Gastrocnemius medialis (tissue), 4 donors: ENCODE measurements around the gene TAOK1. TPM values are rescaled to one million over a fixed set of nuclear protein-coding genes. Genes with fewer than 3 reads are reported as not detected.

Experiments
- ATAC-seq, 2 donors: fragments of 150-250 bp; one replicate each; pipeline ENCODE4 v1.9.1; 2016
- DNase-seq, 2 donors: peaks; one replicate each; pipeline ENCODE4 v3.0.0-alpha.2; 2019
- H3K27ac ChIP-seq, 4 donors: fragments of 200-600 bp; sonication (generic); 1 replicate in 1 of 4; 2 replicates in 3 of 4; pipeline ENCODE4 v1.5.1; 2016 to 2018; ENCODE audit warnings: mild to moderate bottlenecking in 2 of 4, moderate library complexity in 1 of 4
- H3K27me3 ChIP-seq, 3 donors: fragments of 200-600 bp; sonication (generic) in 2 of 3; 1 replicate in 1 of 3; 2 replicates in 2 of 3; pipeline versions ENCODE4 v1.5.1 to v1.6.0; 2016 to 2019; ENCODE audit warnings: mild to moderate bottlenecking in 1 of 3, moderate library complexity in 1 of 3
- H3K36me3 ChIP-seq, 2 donors: fragments of 200-600 bp; sonication (generic) in 1 of 2; one replicate each; pipeline ENCODE4 v1.5.1; 2017 to 2018
- H3K4me1 ChIP-seq, 2 donors: fragments of 200-600 bp; sonication (generic) in 1 of 2; one replicate each; pipeline ENCODE4 v1.5.1; 2016 to 2017; ENCODE audit warnings: mild to moderate bottlenecking in 2 of 2
- H3K4me3 ChIP-seq, 4 donors: fragments of 200-600 bp; sonication (generic) in 3 of 4; 1 replicate in 1 of 4; 2 replicates in 3 of 4; pipeline ENCODE4 v1.5.1; 2016 to 2019; ENCODE audit warnings: mild to moderate bottlenecking in 2 of 4
- H3K9me3 ChIP-seq, 3 donors: fragments of 200-600 bp; sonication (generic) in 2 of 3; 1 replicate in 1 of 3; 2 replicates in 2 of 3; pipeline ENCODE4 v1.5.1; 2016 to 2019
- CTCF ChIP-seq, 5 experiments: fragments of 450-650 bp in 3 of 5; fragments of 200-600 bp in 2 of 5; sonication (generic) in 2 of 5; IDR thresholded peaks in 4 of 5; conservative IDR thresholded peaks in 1 of 5; 1 replicate in 4 of 5; 2 replicates in 1 of 5; pipeline ENCODE4 v1.5.1; 2016 to 2019; ENCODE audit warnings: antibody characterized with exemption in 5 of 5, mild to moderate bottlenecking in 3 of 5, moderate library complexity in 3 of 5
- POLR2A ChIP-seq, 2 donors: fragments of 450-650 bp; IDR thresholded peaks; one replicate each; pipeline ENCODE4 v1.6.1; 2017; ENCODE audit warnings: antibody characterized with exemption in 2 of 2, mild to moderate bottlenecking in 2 of 2, moderate library complexity in 2 of 2
- in situ Hi-C, 4 donors: fragments of 200-750 bp; cut with MboI; loops; one replicate each; pipeline versions ENCODE4 v1.15.0 to v1.8.0; 2017; ENCODE audit warnings: low sequenced_read_pairs in 4 of 4
- intact Hi-C: fragments of 100-400 bp; cut with DNase I; formaldehyde crosslinking; loops from one replicate; pipeline ENCODE4 v1.15.1; 2023; ENCODE audit warnings: low total_unique reads
- total RNA-seq, 4 donors: library from RNA; depleted of rRNA; stranded (reverse); fragments of >200 nt; gene quantifications; one replicate each; pipeline versions ENCODE4 v1.1.0 to v1.2.3, GENCODE V29; 2016

TAOK1 gene
- total RNA-seq, 4 donors from 2014 or later, result 30.1 to 48.4 (median 35.7) TPM

DNA sequence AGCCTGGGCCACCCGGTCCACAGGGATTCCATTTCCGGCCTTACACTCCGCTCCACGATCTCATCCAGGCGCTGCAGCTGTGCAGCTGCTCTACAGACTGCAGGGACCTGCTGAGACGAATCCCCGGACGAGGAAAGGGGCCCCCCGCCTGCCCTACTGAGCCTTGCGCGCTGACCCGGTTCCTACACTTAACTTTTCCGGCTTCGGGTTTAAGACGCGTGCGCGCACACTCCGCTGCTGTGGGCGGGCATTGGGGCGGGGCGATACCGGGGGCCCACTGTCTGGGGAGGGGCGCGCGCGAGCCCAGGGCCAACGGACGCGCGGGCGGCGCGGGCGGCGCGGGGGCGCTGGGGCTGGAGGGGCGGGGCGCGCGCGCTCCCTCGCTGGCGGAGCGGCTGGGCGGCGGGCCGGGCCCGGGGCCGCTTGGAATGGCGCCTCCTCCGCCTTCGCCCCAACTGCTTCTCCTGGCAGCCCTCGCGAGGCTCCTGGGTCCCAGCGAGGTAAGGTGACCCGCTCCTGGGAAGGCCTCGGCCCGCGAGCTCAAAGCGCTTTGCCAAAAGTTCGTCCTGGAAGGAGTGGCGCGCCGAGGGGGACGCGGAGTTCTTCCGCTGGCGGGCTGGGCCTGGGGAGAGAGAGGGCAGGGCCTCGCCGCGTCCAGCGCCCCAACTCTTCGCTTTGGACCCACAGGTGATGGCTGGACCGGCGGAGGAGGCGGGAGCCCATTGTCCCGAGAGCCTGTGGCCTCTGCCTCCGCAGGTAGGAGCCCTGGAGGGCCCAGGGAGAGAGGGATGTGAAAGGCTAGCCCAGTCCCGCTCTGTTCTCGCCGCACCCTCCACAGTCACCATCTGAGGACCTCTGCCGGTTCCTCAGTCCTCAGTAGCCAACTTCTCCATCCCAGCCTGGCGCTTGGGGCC lies 178.4 kb downstream of the TAOK1 start, which contains the start of gene TP53I13:
TSS of gene TP53I13 (plus strand) at position 371 of the 914 bp plus-strand sequence. CDS start at position 429, 58 bp downstream.
- Histone ChIP-seq H3K27me3 (peaks cover 0 to 5% (median 0%) of the 10 kb centered on the region in 3 donors), H3K36me3 (no peaks in the 10 kb centered on the region), H3K4me3 (peak within 1 kb of the TSS; percentile 66 to 82 (median 79)), H3K9me3 (no peaks in the 10 kb centered on the region), H3K4me1 (peaks cover 17 to 28% of the 10 kb centered on the region in 2 donors), H3K27ac (peak within 1 kb of the TSS; percentile 85 to 93 (median 86))
- TF ChIP-seq CTCF (IDR thresholded peaks at IDR 0.05 in 4 of 5, conservative IDR thresholded peaks at IDR 0.05 in 1 of 5) (no peak), POLR2A (IDR thresholded peaks at IDR 0.05) (peak; percentile 66 to 86)
- in situ Hi-C loops (loop anchor here in 1 of 4 donors (25.0 kb wide), 1 partner anchor 369 kb away; the partner anchor contains the start of genes EFCAB5 and SSH2), intact Hi-C loops (loop anchor here (1.0 to 10.0 kb wide), 3 partner anchors 178 to 424 kb away; partner anchors contain the start of genes SSH2 and TAOK1)
- ATAC-seq (peak; percentile 61 to 69), DNase-seq (peak; percentile 62 to 76)

DNA sequence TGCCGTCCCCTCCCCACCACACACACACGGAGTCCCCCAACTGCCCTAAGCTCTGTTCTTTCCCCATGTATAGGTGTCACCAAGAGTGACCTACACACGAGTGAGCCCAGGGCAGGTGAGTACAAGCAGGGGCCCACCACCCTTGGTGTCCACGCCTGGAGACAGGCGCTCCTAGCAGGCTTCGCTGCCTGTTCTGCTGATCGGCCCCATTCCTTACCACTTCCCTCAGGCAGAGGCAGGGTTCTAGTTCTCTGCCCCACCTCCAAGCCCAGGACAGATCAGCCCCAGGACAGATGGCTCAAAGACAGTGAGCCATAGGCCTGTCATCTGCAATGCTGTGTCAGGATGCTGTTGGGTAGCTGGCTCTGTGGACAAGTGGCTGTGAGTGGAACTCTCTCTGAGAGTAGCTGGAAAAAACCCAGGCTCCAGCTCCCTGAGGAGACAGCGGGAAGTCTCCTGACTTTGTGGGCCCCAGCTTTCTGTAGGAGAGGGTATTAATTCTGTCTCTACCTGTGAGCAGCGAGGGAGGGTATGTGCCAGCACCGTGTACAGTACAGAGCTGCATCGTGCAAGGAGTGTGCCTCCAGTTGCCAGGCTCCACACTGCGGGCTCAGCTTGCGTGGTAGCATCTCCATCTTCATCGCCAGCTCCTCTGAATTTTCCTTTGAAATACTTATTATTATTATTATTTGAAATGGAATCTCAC lies 179.2 kb downstream of the TAOK1 start:
- Histone ChIP-seq H3K27me3 (peaks cover 0 to 5% (median 0%) of the 10 kb centered on the region in 3 donors), H3K36me3 (peaks cover 0 to 4% of the 10 kb centered on the region in 2 donors), H3K4me1 (peaks cover 17 to 28% of the 10 kb centered on the region in 2 donors), H3K27ac (peak overlapping the region; percentile 85 to 93 (median 86)), H3K4me3 (peak overlapping the region; percentile 66 to 82 (median 79)), H3K9me3 (no peaks in the 10 kb centered on the region)
- in situ Hi-C loops (loop anchor here in 1 of 4 donors (25.0 kb wide), 1 partner anchor 368 kb away; the partner anchor contains the start of genes EFCAB5 and SSH2), intact Hi-C loops (loop anchor here (5.0 to 10.0 kb wide), 2 partner anchors 363 to 425 kb away; partner anchors contain the start of gene SSH2)
- DNase-seq (peak in 1 of 2 donors; percentile 12), ATAC-seq (no peak)
- TF ChIP-seq CTCF (IDR thresholded peaks at IDR 0.05 in 4 of 5, conservative IDR thresholded peaks at IDR 0.05 in 1 of 5), result no peak
- TF ChIP-seq POLR2A (IDR thresholded peaks at IDR 0.05), result no peak

DNA sequence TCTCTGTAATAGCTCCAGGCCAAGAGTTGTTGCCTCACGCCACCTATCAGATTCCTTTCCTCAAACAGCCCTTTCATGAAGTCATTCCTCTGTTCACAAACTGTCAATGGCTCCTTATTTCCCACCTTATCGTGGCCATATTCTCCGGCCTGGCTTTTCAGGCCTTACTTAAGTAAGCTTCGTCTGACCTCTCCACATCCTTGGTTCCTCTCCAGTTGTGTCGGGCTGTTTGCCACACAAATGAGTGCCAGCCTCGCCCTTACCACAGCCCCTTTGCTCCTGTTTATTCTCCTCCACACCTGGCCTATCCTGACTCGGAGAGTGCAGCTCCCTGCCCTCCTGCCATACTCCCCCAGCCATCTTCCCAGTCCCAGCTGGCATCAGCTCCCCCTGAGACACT lies 180.4 kb downstream of the TAOK1 start:
- ATAC-seq, result no peak
- in situ Hi-C loops, result loop anchor here in 3 of 4 donors (10.0 to 25.0 kb wide), 2 partner anchors 214 to 367 kb away; partner anchors contain the start of genes EFCAB5 (in 1 of the 3) and SSH2 (in 1 of the 3)
- DNase-seq, result peak in 1 of 2 donors; percentile 13
- Histone ChIP-seq H3K27ac (no peak overlapping the region), H3K4me1 (peaks cover 17 to 28% of the 10 kb centered on the region in 2 donors), H3K27me3 (peaks cover 0 to 5% (median 0%) of the 10 kb centered on the region in 3 donors), H3K9me3 (no peaks in the 10 kb centered on the region), H3K36me3 (peaks cover 0 to 15% of the 10 kb centered on the region in 2 donors), H3K4me3 (no peak overlapping the region)
- intact Hi-C loops, result no loop called here
- TF ChIP-seq POLR2A (IDR thresholded peaks at IDR 0.05) (no peak), CTCF (IDR thresholded peaks at IDR 0.05 in 4 of 5, conservative IDR thresholded peaks at IDR 0.05 in 1 of 5) (no peak)

DNA sequence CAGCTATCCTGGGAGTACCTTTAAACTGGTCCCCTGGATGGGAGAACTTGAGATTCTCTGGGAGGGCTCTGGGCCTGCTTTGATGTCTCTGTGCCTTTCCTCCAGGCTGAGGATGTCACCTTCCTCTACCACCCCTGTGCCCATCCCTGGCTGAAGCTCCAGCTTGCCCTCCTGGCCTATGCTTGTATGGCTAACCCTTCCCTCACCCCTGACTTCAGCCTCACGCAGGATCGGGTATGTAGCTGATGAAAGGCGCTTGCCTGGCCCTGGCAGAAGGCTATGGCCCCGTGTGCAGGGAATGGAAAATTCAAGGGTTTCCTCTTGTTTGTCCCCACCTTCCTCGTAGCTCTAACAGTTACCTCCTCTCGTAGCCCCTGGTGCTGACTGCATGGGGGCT lies 181.3 kb downstream of the TAOK1 start:
- TF ChIP-seq POLR2A (IDR thresholded peaks at IDR 0.05) (no peak), CTCF (IDR thresholded peaks at IDR 0.05 in 4 of 5, conservative IDR thresholded peaks at IDR 0.05 in 1 of 5) (no peak)
- Histone ChIP-seq H3K36me3 (peaks cover 0 to 25% of the 10 kb centered on the region in 2 donors), H3K9me3 (no peaks in the 10 kb centered on the region), H3K4me1 (peaks cover 12 to 18% of the 10 kb centered on the region in 2 donors), H3K27ac (no peak overlapping the region), H3K27me3 (no peaks in the 10 kb centered on the region), H3K4me3 (no peak overlapping the region)
- in situ Hi-C loops (loop anchor here in 3 of 4 donors (10.0 to 25.0 kb wide), 2 partner anchors 213 to 366 kb away; partner anchors contain the start of genes EFCAB5 (in 1 of the 3) and SSH2 (in 1 of the 3)), intact Hi-C loops (no loop called here)
- ATAC-seq, result no peak
- peak in 1 of 2 donors; percentile 11 for DNase-seq
